HG02885 (cell line): Measurements from ENCODE around the gene VGLL4.
A peak's percentile ranks its signal among the peaks of the same experiment; 100 is the strongest.
"Not testable (repeated sequence)": the region's sequence is repeated elsewhere in the genome, so short reads cannot be mapped to it uniquely, and the experiment has no call there.

Experiments
- ATAC-seq: cut with Tn5 transposase; IDR thresholded peaks from one replicate; pipeline ENCODE4 v1.9.1; 2021; ENCODE audit warnings: mild to moderate bottlenecking; ENCODE audit not compliant: unreplicated experiment, poor library complexity

The VGLL4 gene

GRCh38 chr3:11610044-11610671, 33.6 kb downstream of the VGLL4 start:
- no peak for ATAC-seq

- ATAC-seq, result no peak
Observed at GRCh38 chr3:11609481-11609880, 34.2 kb downstream of the VGLL4 start.

- no peak for ATAC-seq
Observed at GRCh38 chr3:11607816-11608215, 35.9 kb downstream of the VGLL4 start.

- no peak for ATAC-seq
Observed at GRCh38 chr3:11606865-11607440, 36.8 kb downstream of the VGLL4 start.

GRCh38 chr3:11606090-11606784, 37.5 kb downstream of the VGLL4 start:
- no peak for ATAC-seq

GRCh38 chr3:11605398-11605797, 38.3 kb downstream of the VGLL4 start:
- no peak for ATAC-seq

GRCh38 chr3:11604139-11604892, 39.4 kb downstream of the VGLL4 start:
- no peak for ATAC-seq

- ATAC-seq, result no peak
Observed at GRCh38 chr3:11603628-11604027, 40.1 kb downstream of the VGLL4 start.

GRCh38 chr3:11602886-11603527, 40.7 kb downstream of the VGLL4 start:
- ATAC-seq, result no peak

GRCh38 chr3:11602239-11602840, 41.4 kb downstream of the VGLL4 start:
- ATAC-seq, result no peak

- peak; percentile 94 for ATAC-seq
Observed at GRCh38 chr3:11601446-11602238, 42.1 kb downstream of the VGLL4 start.

- no peak for ATAC-seq
Observed at GRCh38 chr3:11600501-11601282, 43.0 kb downstream of the VGLL4 start.

- no peak for ATAC-seq
Observed at GRCh38 chr3:11596387-11596786, 47.3 kb downstream of the VGLL4 start.

- not testable (repeated sequence) for ATAC-seq
Observed at GRCh38 chr3:11595024-11595423, 48.7 kb downstream of the VGLL4 start.

GRCh38 chr3:11593318-11594034, 50.2 kb downstream of the VGLL4 start:
- ATAC-seq, result no peak

- no peak for ATAC-seq
Observed at GRCh38 chr3:11592445-11593298, 51.0 kb downstream of the VGLL4 start.
